ENCODE data around the gene KIR3DL3.
"Not testable (repeated sequence)": the region's sequence is repeated elsewhere in the genome, so short reads cannot be mapped to it uniquely, and the experiment has no call there.

KIR3DL3 gene

GRCh38 chr19:54738306-54738705 lies 14.1 kb downstream of the KIR3DL3 start, which contains the start of gene KIR2DL3:
KIR2DL3 (plus strand) TSS chr19:54738513; CDS start chr19:54738546, 33 bp downstream.
- not testable (repeated sequence) for DNase-seq

- no peak for DNase-seq
Measured at GRCh38 chr19:54738715-54739114, 14.5 kb downstream of the KIR3DL3 start.

GRCh38 chr19:54739587-54740497 lies 15.6 kb downstream of the KIR3DL3 start:
- no peak for DNase-seq

DNA sequence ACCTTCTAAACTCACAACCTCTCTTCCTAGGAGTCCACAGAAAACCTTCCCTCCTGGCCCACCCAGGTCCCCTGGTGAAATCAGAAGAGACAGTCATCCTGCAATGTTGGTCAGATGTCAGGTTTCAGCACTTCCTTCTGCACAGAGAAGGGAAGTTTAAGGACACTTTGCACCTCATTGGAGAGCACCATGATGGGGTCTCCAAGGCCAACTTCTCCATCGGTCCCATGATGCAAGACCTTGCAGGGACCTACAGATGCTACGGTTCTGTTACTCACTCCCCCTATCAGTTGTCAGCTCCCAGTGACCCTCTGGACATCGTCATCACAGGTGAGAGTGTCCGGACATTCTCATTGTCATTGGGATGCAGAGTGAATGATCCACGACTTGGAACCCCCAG lies 17.7 kb downstream of the KIR3DL3 start:
- DNase-seq = not testable (repeated sequence)

DNA sequence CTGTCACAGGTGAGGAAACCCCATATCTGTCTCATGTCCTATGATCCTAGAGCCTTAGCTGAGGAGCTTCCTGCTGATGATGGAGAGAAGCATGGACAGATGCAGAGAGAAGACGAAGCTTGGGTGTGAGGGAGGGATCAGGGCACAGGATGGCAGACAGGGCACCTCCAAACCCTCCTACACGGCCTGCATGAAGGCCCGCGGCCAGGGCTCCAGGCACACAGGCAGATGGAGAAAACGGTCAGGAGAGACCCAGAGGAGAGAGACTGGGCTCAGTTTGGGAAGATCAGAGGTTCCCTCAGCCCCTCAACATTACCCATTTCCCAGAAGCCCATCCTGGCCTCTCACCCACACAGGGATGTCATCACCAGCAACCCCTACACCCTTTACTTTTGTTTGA lies 19.8 kb downstream of the KIR3DL3 start:
- not testable (repeated sequence) for DNase-seq

GRCh38 chr19:54747614-54748322 lies 23.5 kb downstream of the KIR3DL3 start:
- DNase-seq = not testable (repeated sequence)

GRCh38 chr19:54750276-54750675 lies 26.0 kb downstream of the KIR3DL3 start:
- not testable (repeated sequence) for DNase-seq

DNA sequence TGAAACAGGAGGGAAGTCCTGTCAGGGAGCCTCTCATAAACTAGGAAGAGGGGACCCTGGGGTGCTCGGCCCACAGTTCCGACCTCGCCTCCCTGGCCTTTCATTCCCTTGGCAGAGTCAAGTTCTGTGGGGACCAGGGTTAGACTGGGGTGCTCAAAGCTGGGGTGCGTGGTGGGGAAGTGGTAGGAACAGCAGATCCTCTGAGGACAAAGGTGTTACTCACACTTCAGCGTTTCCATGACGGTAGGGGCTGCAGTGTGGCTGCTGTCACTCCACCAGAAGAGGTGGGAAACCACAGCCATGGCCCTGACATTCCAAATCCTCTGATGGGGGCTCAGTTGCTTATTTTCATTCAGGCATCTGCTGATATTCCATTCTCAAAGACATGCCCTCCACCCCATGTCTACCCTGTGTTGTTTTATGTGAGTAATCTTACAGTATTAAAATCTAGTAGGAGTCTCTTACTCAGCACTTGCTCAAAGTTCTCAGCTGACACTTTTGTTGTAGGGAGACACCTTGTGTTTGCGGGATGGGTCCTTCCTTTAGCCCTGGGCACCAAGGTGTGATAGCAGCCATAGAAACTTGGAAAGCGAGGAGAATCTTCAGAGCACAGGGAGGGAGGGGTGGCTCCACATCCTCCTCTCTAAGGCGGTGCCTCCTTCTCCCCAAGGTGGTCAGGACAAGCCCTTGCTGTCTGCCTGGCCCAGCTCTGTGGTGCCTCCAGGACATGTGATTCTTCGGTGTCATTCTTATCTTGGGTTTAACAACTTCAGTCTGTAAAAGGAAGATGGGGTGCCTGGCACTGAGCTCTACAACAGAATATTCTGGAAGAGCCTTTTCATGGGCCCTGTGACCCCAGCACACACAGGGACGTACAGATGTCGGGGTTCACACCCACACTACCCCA lies 32.2 kb downstream of the KIR3DL3 start:
- DNase-seq = not testable (repeated sequence)

- not testable (repeated sequence) for DNase-seq
Measured at GRCh38 chr19:54758577-54758976, 34.3 kb downstream of the KIR3DL3 start.

GRCh38 chr19:54764219-54764618 lies 40.0 kb downstream of the KIR3DL3 start:
- not testable (repeated sequence) for DNase-seq

DNA sequence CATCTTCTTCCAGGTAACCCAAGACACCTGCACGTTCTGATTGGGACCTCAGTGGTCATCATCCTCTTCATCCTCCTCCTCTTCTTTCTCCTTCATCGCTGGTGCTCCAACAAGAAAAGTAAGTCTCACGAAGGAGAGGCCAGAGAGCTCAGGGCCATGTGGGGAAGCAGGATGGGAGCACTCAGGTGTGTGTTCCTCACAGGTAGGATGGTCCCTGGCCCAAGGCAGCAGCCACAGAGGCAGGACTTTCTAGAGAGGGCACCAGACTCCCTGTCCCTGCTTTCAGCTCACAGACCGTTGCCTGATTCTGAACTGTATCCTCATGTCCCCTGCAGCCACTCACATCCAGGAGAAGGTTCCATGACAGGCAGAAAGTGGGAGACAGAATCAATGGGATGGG lies 42.2 kb downstream of the KIR3DL3 start:
- not testable (repeated sequence) for DNase-seq

DNA sequence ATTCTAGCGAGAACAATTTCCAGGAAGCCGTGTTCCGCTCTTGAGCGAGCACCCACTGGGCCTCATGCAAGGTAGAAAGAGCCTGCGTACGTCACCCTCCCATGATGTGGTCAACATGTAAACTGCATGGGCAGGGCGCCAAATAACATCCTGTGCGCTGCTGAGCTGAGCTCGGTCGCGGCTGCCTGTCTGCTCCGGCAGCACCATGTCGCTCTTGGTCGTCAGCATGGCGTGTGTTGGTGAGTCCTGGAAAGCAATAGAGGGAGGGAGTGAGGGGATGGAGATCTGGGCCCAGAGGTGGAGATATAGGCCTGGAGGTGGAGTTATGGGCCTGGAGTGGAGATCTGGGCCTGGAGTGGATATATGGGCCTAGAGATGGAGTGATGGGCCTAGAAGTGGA lies 45.4 kb downstream of the KIR3DL3 start, which contains the start of gene KIR2DL1:
KIR2DL1 (plus strand) TSS at position 148 of the 400 bp plus-strand sequence; CDS start at position 206, 58 bp downstream.
- not testable (repeated sequence) for DNase-seq

- not testable (repeated sequence) for DNase-seq
Measured at GRCh38 chr19:54770511-54770910, 46.3 kb downstream of the KIR3DL3 start.

- not testable (repeated sequence) for DNase-seq
Measured at GRCh38 chr19:54771018-54771960, 47.0 kb downstream of the KIR3DL3 start.

GRCh38 chr19:54772666-54773065 lies 48.4 kb downstream of the KIR3DL3 start:
- DNase-seq = not testable (repeated sequence)

DNA sequence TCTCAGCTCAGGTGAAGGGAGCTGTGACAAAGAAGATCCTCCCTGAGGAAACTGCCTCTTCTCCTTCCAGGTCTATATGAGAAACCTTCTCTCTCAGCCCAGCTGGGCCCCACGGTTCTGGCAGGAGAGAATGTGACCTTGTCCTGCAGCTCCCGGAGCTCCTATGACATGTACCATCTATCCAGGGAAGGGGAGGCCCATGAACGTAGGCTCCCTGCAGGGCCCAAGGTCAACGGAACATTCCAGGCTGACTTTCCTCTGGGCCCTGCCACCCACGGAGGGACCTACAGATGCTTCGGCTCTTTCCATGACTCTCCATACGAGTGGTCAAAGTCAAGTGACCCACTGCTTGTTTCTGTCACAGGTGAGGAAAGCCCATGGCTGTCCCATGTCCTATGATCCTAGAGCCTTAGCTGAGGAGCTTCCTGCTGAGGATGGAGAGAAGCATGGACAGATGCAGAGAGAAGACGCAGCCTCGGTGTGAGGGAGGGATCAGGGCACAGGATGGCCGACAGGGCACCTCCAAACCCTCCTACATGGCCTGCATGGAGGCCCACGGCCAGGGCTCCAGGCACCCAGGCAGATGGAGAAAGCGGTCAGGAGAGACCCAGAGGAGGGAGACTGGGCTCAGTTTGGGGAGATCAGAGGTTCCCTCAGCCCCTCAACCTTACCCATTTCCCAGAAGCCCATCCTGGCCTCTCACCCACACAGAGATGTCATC lies 51.0 kb downstream of the KIR3DL3 start:
- not testable (repeated sequence) for DNase-seq

- DNase-seq = not testable (repeated sequence)
Measured at GRCh38 chr19:54775830-54776229, 51.6 kb downstream of the KIR3DL3 start.

GRCh38 chr19:54777851-54778250 lies 53.6 kb downstream of the KIR3DL3 start:
- not testable (repeated sequence) for DNase-seq

DNA sequence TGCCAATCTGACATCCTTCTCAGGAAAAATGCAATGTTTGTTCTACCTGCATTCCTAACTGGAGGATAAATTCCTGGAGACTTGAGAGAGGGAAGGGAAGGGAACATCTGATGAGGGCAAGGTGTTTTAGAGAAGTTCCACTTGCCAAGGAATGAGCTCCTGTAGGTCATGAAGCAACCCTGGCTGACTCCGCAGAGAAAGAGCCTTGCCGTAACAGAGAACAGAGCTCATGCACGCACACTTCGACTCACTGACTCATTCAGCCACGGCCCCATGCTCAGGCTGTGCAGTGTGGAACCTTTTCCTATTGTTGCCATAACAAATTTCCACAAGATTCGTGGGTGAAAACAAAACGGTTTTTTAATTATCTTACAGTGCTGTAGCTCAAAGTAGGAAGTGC lies 54.7 kb downstream of the KIR3DL3 start:
- DNase-seq = not testable (repeated sequence)

GRCh38 chr19:54782916-54783315 lies 58.7 kb downstream of the KIR3DL3 start:
- not testable (repeated sequence) for DNase-seq

Measured in NCI-H526 (cell line).